PC-3 (cell line): ENCODE results near the gene ADAT3. TPM values are rescaled to one million over a fixed set of nuclear protein-coding genes. Genes with fewer than 3 reads are reported as not detected.

ENCODE experiments used
- ATAC-seq: fragments of 200-7000 bp; cut with Tn5 transposase; 2 replicates; pipeline ENCODE4 v1.9.1; 2020; ENCODE audit warnings: mild to moderate bottlenecking, moderate library complexity
- BruUV-seq: library from RNA; stranded (reverse); fragments of 400-500 nt; replicated peaks from 2 replicates; lab custom pipeline; 2021; lab: Mats Ljungman, UMichigan
- CTCF ChIA-PET: fragments of 300-600 bp; sonication (Branson Sonifier 250); formaldehyde crosslinking; loops from one replicate; lab custom pipeline; 2022; ENCODE audit warnings: antibody characterized with exemption; lab: Charles Lee
- POLR2A ChIA-PET: fragments of 300-600 bp; sonication (Branson Sonifier 250); formaldehyde crosslinking; loops from one replicate; lab custom pipeline; 2022; ENCODE audit warnings: antibody characterized with exemption; ENCODE audit not compliant: unreplicated experiment; lab: Charles Lee
- DNase-seq: peaks from one replicate; pipeline ENCODE4 v3.0.0-alpha.2; 2015
- H2AFZ ChIP-seq: fragments of 300-600 bp; sonication (generic); 2 replicates; pipeline ENCODE4 v1.6.0; 2016; ENCODE audit warnings: antibody characterized with exemption, low read length
- H3F3A ChIP-seq: fragments of 300-600 bp; sonication (generic); one replicate; pipeline ENCODE4 v1.6.0; 2017; ENCODE audit warnings: antibody characterized with exemption, low read length, control low read depth, mild to moderate bottlenecking; ENCODE audit not compliant: unreplicated experiment
- H3K27ac ChIP-seq: fragments of 300-600 bp; sonication (generic); 2 replicates; pipeline ENCODE4 v1.5.1; 2016; ENCODE audit warnings: mild to moderate bottlenecking, low read length
- H3K27me3 ChIP-seq: fragments of 300-600 bp; sonication (generic); 2 replicates; pipeline ENCODE4 v1.6.1; 2016; ENCODE audit warnings: low read length, mixed read lengths
- H3K36me3 ChIP-seq: fragments of 300-600 bp; sonication (generic); 2 replicates; pipeline ENCODE4 v1.6.1; 2016; ENCODE audit warnings: low read depth, mixed run types, low read length, mixed read lengths
- H3K4me1 ChIP-seq: fragments of 300-600 bp; sonication (generic); 2 replicates; pipeline ENCODE4 v1.5.1; 2016; ENCODE audit warnings: low read length; ENCODE audit not compliant: insufficient read depth
- H3K4me2 ChIP-seq: fragments of 300-600 bp; sonication (generic); 2 replicates; pipeline ENCODE4 v1.6.0; 2016; ENCODE audit warnings: low read length
- H3K4me3 ChIP-seq: fragments of 300-600 bp; sonication (generic); 2 replicates; pipeline ENCODE4 v1.5.1; 2016; ENCODE audit warnings: mild to moderate bottlenecking, low read length, mixed read lengths
- H3K79me2 ChIP-seq: fragments of 300-600 bp; sonication (generic); 2 replicates; pipeline ENCODE4 v1.6.1; 2017; ENCODE audit warnings: low read length, mixed read lengths
- H3K9ac ChIP-seq: fragments of 300-600 bp; sonication (generic); 2 replicates; pipeline ENCODE4 v1.6.0; 2016; ENCODE audit warnings: mild to moderate bottlenecking, low read length
- H3K9me2 ChIP-seq: fragments of 300-600 bp; sonication (generic); replicated peaks from 2 replicates; pipeline ENCODE4 v1.6.1; 2016; ENCODE audit warnings: mixed run types, low read length, mixed read lengths
- H3K9me3 ChIP-seq: fragments of 300-600 bp; sonication (generic); 2 replicates; pipeline ENCODE4 v1.6.1; 2016; ENCODE audit warnings: low read length, mixed read lengths
- H4K20me1 ChIP-seq: fragments of 300-600 bp; sonication (generic); 2 replicates; pipeline ENCODE4 v1.6.1; 2016; ENCODE audit warnings: low read length, mixed read lengths
- EZH2 ChIP-seq: fragments of 300-600 bp; sonication (generic); IDR thresholded peaks from one replicate; pipeline ENCODE4 v1.6.1; 2017; ENCODE audit warnings: antibody characterized with exemption, mild to moderate bottlenecking, low read length; ENCODE audit not compliant: unreplicated experiment
- EZH2phosphoT487 ChIP-seq: fragments of 300-600 bp; sonication (generic); IDR thresholded peaks from 2 replicates; pipeline ENCODE4 v1.6.1; 2018; ENCODE audit warnings: mild to moderate bottlenecking, antibody characterized with exemption, low read length, borderline replicate concordance
- intact Hi-C: fragments of 100-400 bp; cut with micrococcal nuclease; formaldehyde crosslinking; loops from 2 replicates; pipeline ENCODE4 v1.9.0; 2023
- total RNA-seq: library from RNA; depleted of rRNA; stranded (reverse); fragments of >200 nt; gene quantifications from 2 replicates; pipeline ENCODE4 v1.2.3, GENCODE V29; 2014
- TF ChIP-seq, protein P1 (sequence below): fragments of 300-600 bp; sonication (generic); conservative IDR thresholded peaks from 2 replicates; pipeline ENCODE4 v1.5.1; 2017; ENCODE audit warnings: antibody characterized with exemption, low read depth, mild to moderate bottlenecking, low read length

The ADAT3 gene
- total RNA-seq, 1 experiment from 2014 or later: 8.4 TPM

DNA sequence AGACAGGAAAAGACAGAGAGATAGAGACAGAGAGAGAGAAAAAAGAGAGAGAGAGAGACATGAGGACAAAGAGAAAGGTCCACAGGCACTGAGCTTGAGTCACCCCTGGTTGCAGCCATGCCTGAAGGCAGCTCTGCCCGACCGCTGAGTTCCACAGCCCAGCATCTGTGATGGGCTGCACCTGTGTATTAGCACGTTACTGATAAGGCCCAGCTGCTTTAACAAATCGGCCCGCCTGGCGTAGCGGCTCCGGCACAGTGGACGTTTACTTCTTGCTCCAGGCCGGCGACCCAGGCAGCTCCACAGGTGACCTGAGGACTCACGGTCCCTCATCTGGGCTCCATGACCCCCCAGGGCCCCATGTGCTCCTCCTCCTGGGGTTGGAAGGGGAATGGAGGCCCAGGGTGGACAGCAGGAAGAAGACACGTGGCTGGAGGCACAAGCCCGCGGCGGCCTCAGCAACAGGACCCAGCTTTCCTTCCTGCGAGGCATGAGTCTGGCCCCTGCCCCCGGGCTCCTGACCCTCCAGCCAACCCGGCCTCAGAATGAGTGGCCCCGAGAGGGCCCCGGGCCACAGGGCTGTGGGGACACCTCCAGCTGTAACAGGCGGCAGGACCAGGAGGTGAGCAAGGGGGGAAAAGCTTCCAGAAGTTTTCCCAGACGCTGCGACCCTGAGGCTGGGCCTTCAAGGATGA, 31.9 kb downstream of the ADAT3 start:
- POLR2A ChIA-PET: no interaction called here
- Histone ChIP-seq H3K27ac (no peak overlapping the region), H3K27me3 (no peaks in the 10 kb centered on the region), H3K4me1 (peaks cover 8% of the 10 kb centered on the region; the same call in 1 of the 2 replicates), H3K79me2 (peaks cover 7% of the 10 kb centered on the region), H2AFZ (no peak overlapping the region), H3K9me3 (no peaks in the 10 kb centered on the region), H3K9ac (no peak overlapping the region), H3K4me3 (no peak overlapping the region), H3K36me3 (no peaks in the 10 kb centered on the region), H3K9me2 (no peaks in the 10 kb centered on the region), H3F3A (no peaks in the 10 kb centered on the region), H3K4me2 (no peak overlapping the region), H4K20me1 (no peaks in the 10 kb centered on the region)
- TF ChIP-seq EZH2: no peak
- TF ChIP-seq, protein P1, sequence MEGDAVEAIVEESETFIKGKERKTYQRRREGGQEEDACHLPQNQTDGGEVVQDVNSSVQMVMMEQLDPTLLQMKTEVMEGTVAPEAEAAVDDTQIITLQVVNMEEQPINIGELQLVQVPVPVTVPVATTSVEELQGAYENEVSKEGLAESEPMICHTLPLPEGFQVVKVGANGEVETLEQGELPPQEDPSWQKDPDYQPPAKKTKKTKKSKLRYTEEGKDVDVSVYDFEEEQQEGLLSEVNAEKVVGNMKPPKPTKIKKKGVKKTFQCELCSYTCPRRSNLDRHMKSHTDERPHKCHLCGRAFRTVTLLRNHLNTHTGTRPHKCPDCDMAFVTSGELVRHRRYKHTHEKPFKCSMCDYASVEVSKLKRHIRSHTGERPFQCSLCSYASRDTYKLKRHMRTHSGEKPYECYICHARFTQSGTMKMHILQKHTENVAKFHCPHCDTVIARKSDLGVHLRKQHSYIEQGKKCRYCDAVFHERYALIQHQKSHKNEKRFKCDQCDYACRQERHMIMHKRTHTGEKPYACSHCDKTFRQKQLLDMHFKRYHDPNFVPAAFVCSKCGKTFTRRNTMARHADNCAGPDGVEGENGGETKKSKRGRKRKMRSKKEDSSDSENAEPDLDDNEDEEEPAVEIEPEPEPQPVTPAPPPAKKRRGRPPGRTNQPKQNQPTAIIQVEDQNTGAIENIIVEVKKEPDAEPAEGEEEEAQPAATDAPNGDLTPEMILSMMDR: no peak
- no peak for TF ChIP-seq EZH2phosphoT487
- ATAC-seq (no peak), DNase-seq (no peak)
- no TSS peak for BruUV-seq
- intact Hi-C loops: no loop called here
- CTCF ChIA-PET: no interaction called here

DNA sequence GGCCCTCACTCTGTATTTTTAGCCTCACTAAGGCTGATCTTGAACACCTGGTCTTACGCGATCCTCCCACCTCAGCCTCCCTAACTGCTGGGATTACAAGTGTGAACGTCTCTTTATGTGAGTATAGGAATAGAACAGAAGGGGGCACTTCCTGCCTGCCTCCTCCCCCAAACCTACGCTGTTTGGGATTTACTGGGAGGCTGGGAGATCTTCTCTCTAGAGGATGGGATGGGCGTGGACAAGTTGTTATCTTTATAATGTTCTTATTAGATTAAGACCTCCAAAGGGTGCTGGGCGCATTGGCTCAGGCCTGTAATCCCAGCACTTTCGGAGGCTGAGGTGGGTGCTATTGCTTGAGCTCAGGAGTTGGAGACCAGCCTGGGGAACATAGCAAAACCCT, 32.9 kb downstream of the ADAT3 start:
- no peak overlapping the region for H3K4me2 ChIP-seq
- no peak for TF ChIP-seq EZH2
- TF ChIP-seq EZH2phosphoT487: no peak
- TF ChIP-seq, protein P1: no peak
- no peaks in the 10 kb centered on the region for H3K9me3 ChIP-seq
- H3K27ac ChIP-seq: no peak overlapping the region
- H3K4me3 ChIP-seq: no peak overlapping the region
- no peaks in the 10 kb centered on the region for H3K9me2 ChIP-seq
- DNase-seq: no peak
- 0 out of 2 replicates have a peak, but pooled peaks cover 4% of the 10 kb centered on the region for H4K20me1 ChIP-seq
- BruUV-seq: no TSS peak
- no peak overlapping the region for H2AFZ ChIP-seq
- H3K27me3 ChIP-seq: no peaks in the 10 kb centered on the region
- H3F3A ChIP-seq: no peaks in the 10 kb centered on the region
- intact Hi-C loops: no loop called here
- ChIA-PET CTCF (no interaction called here), POLR2A (no interaction called here)
- peaks cover 10% of the 10 kb centered on the region; the same call in 1 of the 2 replicates for H3K4me1 ChIP-seq
- no peaks in the 10 kb centered on the region for H3K36me3 ChIP-seq
- no peak for ATAC-seq
- peaks cover 18% of the 10 kb centered on the region for H3K79me2 ChIP-seq
- no peak overlapping the region for H3K9ac ChIP-seq
